Subcutaneous abdominal adipose tissue (tissue), 5 donors: ENCODE data around the gene RPS6KA5.
A peak's percentile ranks its signal among the peaks of the same experiment; 100 is the strongest.
"Not testable (repeated sequence)": the region's sequence is repeated elsewhere in the genome, so short reads cannot be mapped to it uniquely, and the experiment has no call there.

ENCODE experiments used
- H3K27ac ChIP-seq: one replicate; pipeline ENCODE4 v1.7.0; 2013; ENCODE audit warnings: low read depth, mild to moderate bottlenecking, inconsistent platforms, low read length, moderate library complexity
- H3K27me3 ChIP-seq, 5 donors: one replicate each; pipeline ENCODE4 v1.7.0; 2013; ENCODE audit warnings: low read length in 5 of 5, inconsistent platforms in 1 of 5; ENCODE audit not compliant: control insufficient read depth in 5 of 5, insufficient read depth in 4 of 5
- H3K36me3 ChIP-seq, 5 donors: one replicate each; pipeline ENCODE4 v1.7.0; 2013; ENCODE audit warnings: low read length in 5 of 5; ENCODE audit not compliant: control insufficient read depth in 5 of 5, insufficient read depth in 5 of 5
- H3K4me1 ChIP-seq, 5 donors: one replicate each; pipeline ENCODE4 v1.7.0; 2013; ENCODE audit warnings: low read length in 5 of 5, mild to moderate bottlenecking in 3 of 5, moderate library complexity in 1 of 5; ENCODE audit not compliant: control insufficient read depth in 5 of 5, insufficient read depth in 5 of 5
- H3K4me3 ChIP-seq, 5 donors: one replicate each; pipeline ENCODE4 v1.7.0; 2013; ENCODE audit warnings: low read length in 5 of 5, low read depth in 1 of 5
- H3K9ac ChIP-seq, 5 donors: one replicate each; pipeline ENCODE4 v1.7.0; 2013; ENCODE audit warnings: low read length in 5 of 5, mild to moderate bottlenecking in 4 of 5, moderate library complexity in 3 of 5
- H3K9me3 ChIP-seq, 5 donors: one replicate each; pipeline ENCODE4 v1.7.0; 2013; ENCODE audit warnings: low read length in 5 of 5; ENCODE audit not compliant: control insufficient read depth in 5 of 5
- donor health status: healthy.
- donor health status: healthy.
- donor health status: healthy.
- donor health status: healthy.
- donor health status: healthy.

RPS6KA5 gene

GRCh38 chr14:91034379-91034778 is 26.1 kb downstream of the RPS6KA5 start:
- H3K9ac ChIP-seq, H3K9me3 ChIP-seq, H3K27me3 ChIP-seq, H3K36me3 ChIP-seq, H3K4me1 ChIP-seq, H3K4me3 ChIP-seq, H3K27ac ChIP-seq: not testable (repeated sequence)

GRCh38 chr14:91032248-91032647 is 28.2 kb downstream of the RPS6KA5 start:
- peaks cover 0 to 2% (median 0%) of the 10 kb centered on the region in 5 donors for H3K9me3 ChIP-seq

GRCh38 chr14:91031666-91032065 is 28.8 kb downstream of the RPS6KA5 start:
- no peak overlapping the region for H3K9ac ChIP-seq
- peaks cover 0 to 7% (median 0%) of the 10 kb centered on the region in 5 donors for H3K4me1 ChIP-seq
- H3K27ac ChIP-seq: no peak overlapping the region

More at GRCh38 chr14:91032248-91032647, 28.2 kb downstream of the RPS6KA5 start:
- Histone ChIP-seq H3K4me1 (peaks cover 0 to 7% (median 0%) of the 10 kb centered on the region in 5 donors), H3K36me3 (no peaks in the 10 kb centered on the region), H3K4me3 (no peak overlapping the region), H3K9ac (no peak overlapping the region), H3K27me3 (no peaks in the 10 kb centered on the region), H3K27ac (no peak overlapping the region)

GRCh38 chr14:91029456-91030217 is 30.8 kb downstream of the RPS6KA5 start:
- peaks cover 0 to 2% (median 0%) of the 10 kb centered on the region in 5 donors for H3K9me3 ChIP-seq
- no peaks in the 10 kb centered on the region for H3K36me3 ChIP-seq
- peak overlapping the region in 1 of 5 donors; percentile 11 for H3K4me3 ChIP-seq
- no peaks in the 10 kb centered on the region for H3K27me3 ChIP-seq
- H3K9ac ChIP-seq: no peak overlapping the region
- H3K4me1 ChIP-seq: peaks cover 0 to 7% (median 0%) of the 10 kb centered on the region in 5 donors
- H3K27ac ChIP-seq: no peak overlapping the region

More at GRCh38 chr14:91031666-91032065, 28.8 kb downstream of the RPS6KA5 start:
- H3K36me3 ChIP-seq: no peaks in the 10 kb centered on the region
- H3K4me3 ChIP-seq: no peak overlapping the region
- H3K9me3 ChIP-seq: peaks cover 0 to 2% (median 0%) of the 10 kb centered on the region in 5 donors
- no peaks in the 10 kb centered on the region for H3K27me3 ChIP-seq

- Histone ChIP-seq H3K27me3 (no peaks in the 10 kb centered on the region), H3K9me3 (no peaks in the 10 kb centered on the region), H3K9ac (no peak overlapping the region), H3K4me1 (peaks cover 0 to 9% (median 4%) of the 10 kb centered on the region in 5 donors), H3K27ac (no peak overlapping the region), H3K36me3 (no peaks in the 10 kb centered on the region), H3K4me3 (no peak overlapping the region)
Measured at GRCh38 chr14:91027561-91027960, 32.9 kb downstream of the RPS6KA5 start.

GRCh38 chr14:91022622-91023028 is 37.8 kb downstream of the RPS6KA5 start:
- H3K9me3 ChIP-seq, H3K36me3 ChIP-seq, H3K27ac ChIP-seq, H3K27me3 ChIP-seq: not testable (repeated sequence)
- Histone ChIP-seq H3K4me1 (peaks cover 0 to 14% (median 10%) of the 10 kb centered on the region in 5 donors), H3K9ac (peak overlapping the region in 3 of 5 donors; percentile 22 to 67 (median 35)), H3K4me3 (peak overlapping the region; percentile 50 to 73 (median 55))

GRCh38 chr14:91021991-91022621 is 38.3 kb downstream of the RPS6KA5 start:
- Histone ChIP-seq H3K4me3 (peak overlapping the region; percentile 50 to 73 (median 55)), H3K27ac (no peak overlapping the region), H3K9me3 (no peaks in the 10 kb centered on the region), H3K27me3 (no peaks in the 10 kb centered on the region), H3K9ac (peak overlapping the region in 3 of 5 donors; percentile 22 to 67 (median 35)), H3K36me3 (no peaks in the 10 kb centered on the region), H3K4me1 (peaks cover 0 to 14% (median 10%) of the 10 kb centered on the region in 5 donors)

- H3K36me3 ChIP-seq: no peaks in the 10 kb centered on the region
- H3K27me3 ChIP-seq: no peaks in the 10 kb centered on the region
- H3K27ac ChIP-seq: no peak overlapping the region
- no peaks in the 10 kb centered on the region for H3K9me3 ChIP-seq
- H3K9ac ChIP-seq: no peak overlapping the region
- peaks cover 0 to 14% (median 10%) of the 10 kb centered on the region in 5 donors for H3K4me1 ChIP-seq
- H3K4me3 ChIP-seq: no peak overlapping the region
Measured at GRCh38 chr14:91021115-91021514, 39.3 kb downstream of the RPS6KA5 start.

- H3K27ac ChIP-seq: no peak overlapping the region
Measured at GRCh38 chr14:91019673-91020072, 40.8 kb downstream of the RPS6KA5 start.

GRCh38 chr14:91018481-91018880 is 42.0 kb downstream of the RPS6KA5 start:
- no peak overlapping the region for H3K9ac ChIP-seq
- no peak overlapping the region for H3K4me3 ChIP-seq
- H3K4me1 ChIP-seq: peaks cover 0 to 14% (median 11%) of the 10 kb centered on the region in 5 donors
- H3K9me3 ChIP-seq: no peaks in the 10 kb centered on the region
- H3K27ac ChIP-seq: no peak overlapping the region
- H3K36me3 ChIP-seq: no peaks in the 10 kb centered on the region
- H3K27me3 ChIP-seq: no peaks in the 10 kb centered on the region

More at GRCh38 chr14:91019673-91020072, 40.8 kb downstream of the RPS6KA5 start:
- Histone ChIP-seq H3K36me3 (no peaks in the 10 kb centered on the region), H3K4me1 (peaks cover 0 to 14% (median 10%) of the 10 kb centered on the region in 5 donors), H3K4me3 (no peak overlapping the region), H3K27me3 (no peaks in the 10 kb centered on the region), H3K9ac (no peak overlapping the region), H3K9me3 (no peaks in the 10 kb centered on the region)
